OCI-LY3 (cell line): Measurements from ENCODE around the gene SH3BP2.

Experiments
- EZH2phosphoT487 ChIP-seq: fragments of 200-600 bp; shearing (Covaris generic); IDR thresholded peaks from 2 replicates; pipeline ENCODE4 v1.6.1; 2018; ENCODE audit warnings: antibody characterized with exemption, mixed run types, low read depth
- TF ChIP-seq, protein P1 (sequence below): fragments of 200-600, 300-600 bp; sonication (generic); IDR thresholded peaks from 2 replicates; pipeline ENCODE4 v1.5.1; 2014; ENCODE audit warnings: antibody characterized with exemption, low read length, low read depth

DNA sequence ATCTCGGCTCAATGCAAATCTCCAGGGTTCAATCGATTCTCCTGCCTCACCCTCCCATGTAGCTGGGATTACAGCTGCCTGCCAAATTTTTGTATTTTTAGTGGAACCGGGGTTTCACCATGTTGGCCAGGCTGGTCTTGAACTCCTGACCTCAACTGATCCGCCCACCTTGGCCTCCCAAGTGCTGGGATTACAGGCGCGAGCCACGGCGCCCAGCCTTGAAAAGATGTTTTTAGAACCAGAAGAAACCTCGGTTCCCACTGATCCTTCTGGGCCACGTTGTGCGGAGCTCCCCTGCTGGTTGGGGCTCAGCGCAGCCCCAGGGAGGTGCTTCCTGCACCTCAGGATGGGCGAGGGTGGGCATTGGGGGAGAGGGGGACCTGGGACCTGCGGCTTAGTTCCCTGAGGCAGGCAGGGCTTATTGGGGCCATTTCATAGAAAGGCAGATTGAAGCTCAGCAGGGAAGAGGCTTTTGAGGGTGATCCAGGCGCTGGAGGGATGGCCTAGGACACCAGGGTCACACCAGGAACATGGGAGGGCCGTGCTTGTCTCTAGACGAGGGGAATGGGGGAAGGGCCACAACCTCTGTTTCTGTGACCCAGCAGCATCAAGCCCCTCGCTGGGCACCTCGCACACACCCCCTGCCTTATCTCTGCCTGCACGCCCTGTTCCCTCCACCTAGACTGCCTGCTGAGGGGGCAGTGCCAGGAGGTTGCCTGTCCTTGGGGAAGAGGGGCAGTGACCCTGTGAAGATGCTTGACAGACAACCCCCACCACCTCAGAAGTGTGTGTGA is 44.4 kb downstream of the SH3BP2 start:
- TF ChIP-seq, protein P1, sequence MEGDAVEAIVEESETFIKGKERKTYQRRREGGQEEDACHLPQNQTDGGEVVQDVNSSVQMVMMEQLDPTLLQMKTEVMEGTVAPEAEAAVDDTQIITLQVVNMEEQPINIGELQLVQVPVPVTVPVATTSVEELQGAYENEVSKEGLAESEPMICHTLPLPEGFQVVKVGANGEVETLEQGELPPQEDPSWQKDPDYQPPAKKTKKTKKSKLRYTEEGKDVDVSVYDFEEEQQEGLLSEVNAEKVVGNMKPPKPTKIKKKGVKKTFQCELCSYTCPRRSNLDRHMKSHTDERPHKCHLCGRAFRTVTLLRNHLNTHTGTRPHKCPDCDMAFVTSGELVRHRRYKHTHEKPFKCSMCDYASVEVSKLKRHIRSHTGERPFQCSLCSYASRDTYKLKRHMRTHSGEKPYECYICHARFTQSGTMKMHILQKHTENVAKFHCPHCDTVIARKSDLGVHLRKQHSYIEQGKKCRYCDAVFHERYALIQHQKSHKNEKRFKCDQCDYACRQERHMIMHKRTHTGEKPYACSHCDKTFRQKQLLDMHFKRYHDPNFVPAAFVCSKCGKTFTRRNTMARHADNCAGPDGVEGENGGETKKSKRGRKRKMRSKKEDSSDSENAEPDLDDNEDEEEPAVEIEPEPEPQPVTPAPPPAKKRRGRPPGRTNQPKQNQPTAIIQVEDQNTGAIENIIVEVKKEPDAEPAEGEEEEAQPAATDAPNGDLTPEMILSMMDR, result no peak
- no peak for TF ChIP-seq EZH2phosphoT487
